GM21390 (cell line): ENCODE data around the gene SIL1.

Experiments used
- ATAC-seq: cut with Tn5 transposase; IDR thresholded peaks from one replicate; pipeline ENCODE4 v1.9.1; 2021; ENCODE audit not compliant: unreplicated experiment

SIL1 gene

DNA sequence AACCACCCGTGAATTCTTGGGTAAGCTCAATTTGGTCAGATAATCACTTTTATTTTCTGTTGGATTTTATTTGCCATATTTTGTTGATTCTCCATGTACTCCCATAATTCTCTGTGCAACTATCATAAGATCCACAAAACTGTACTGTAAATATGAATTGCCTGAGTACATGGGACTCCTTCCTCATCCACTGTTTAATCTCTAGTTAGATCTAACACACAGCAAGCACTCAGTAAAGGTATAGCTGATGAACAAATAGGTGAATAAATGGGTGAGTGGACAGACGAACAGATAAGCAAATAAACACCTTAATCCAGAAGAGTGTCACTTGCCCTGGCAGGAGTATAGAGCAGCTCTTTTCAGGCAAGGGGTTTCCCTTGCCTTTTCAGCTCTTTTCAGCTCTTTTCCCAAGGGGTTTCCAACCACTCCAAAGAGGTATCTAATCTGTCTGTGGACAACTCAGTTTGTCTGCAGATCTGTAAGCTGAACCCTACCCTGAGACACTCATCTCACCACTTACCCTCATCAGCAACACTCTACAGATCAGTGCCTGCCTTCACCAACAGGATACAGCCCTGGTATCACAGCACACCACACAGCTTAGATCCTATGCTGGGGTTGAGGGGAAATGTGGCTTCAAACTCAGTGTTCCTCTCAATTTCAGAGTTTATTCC, 51.2 kb downstream of the SIL1 start:
- ATAC-seq: peak; percentile 60

DNA sequence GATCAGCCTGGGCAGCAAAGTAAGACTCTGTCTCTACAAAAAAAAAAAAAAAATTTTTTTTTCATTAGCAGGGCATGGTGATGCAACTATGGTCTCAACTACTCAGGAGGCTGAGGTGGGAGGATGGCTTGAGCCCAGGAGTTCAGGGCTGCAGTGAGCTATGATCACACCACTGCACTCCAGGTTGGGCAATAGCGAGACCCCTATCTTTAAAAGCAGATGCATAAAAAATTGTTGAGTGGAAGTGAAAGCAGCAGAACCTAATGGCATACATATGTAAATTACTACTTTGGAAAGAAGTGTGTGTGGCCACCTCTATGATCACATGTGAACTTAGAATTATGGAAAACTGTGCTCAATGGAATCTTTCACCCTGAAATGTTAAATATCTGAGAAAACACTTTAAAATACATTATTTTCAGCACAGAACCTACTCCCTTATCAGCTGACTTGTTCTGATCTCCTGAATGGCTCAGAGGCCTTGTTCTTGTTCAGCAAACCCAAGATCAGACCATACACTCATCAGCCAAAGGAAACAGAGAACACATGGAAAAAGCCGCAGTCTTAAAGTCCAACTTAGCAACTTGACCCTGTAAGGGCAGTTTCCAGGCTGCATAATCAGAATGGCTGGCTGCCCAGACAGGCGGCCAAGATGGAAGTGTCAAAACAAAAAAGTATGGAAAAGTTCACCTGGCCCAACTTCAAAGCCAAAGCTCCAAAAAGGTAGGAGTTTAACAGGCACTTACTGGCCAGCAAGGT, 56.5 kb downstream of the SIL1 start:
- no peak for ATAC-seq

DNA sequence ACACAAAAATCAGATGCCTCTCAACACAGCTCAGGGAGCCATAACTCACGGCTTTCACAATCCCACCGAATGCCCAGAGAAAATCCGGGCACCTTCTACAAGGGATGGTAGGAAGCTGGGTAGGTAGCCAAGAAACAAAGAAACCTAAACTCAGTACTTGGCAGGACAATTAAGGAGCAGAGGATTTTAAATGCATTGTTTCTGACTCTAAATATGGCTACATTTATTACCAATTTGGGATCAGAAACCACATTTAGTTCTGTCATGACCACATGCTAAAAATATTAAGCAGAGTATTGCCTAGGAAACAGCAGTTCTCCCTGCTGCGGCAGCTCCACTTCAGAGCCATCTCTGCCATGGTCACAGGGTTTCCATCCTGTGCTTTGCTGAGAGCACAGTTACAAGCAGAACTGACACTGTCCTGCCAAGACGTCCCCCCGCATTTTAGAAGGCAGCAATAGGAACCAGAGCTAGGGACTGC, 57.5 kb downstream of the SIL1 start:
- no peak for ATAC-seq

DNA sequence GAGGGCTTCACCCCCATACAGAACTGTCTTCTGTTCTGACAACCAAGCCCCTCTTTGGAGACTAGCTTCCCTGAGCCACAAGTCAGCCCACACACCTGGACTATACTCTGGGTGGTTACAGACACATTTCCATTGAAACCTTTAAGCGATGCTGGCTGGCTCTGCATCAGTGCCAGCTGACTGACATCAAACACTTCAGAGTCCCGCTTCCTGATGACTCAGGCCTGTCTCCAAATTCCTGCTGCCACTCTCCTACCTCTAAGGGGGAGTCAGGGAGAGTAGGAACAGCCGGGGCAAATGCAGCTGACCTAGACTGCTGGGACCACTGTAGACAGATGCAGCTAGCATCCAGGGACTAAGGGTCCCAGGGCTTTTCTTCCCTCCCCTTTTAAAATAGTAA, 59.4 kb downstream of the SIL1 start:
- ATAC-seq: no peak

DNA sequence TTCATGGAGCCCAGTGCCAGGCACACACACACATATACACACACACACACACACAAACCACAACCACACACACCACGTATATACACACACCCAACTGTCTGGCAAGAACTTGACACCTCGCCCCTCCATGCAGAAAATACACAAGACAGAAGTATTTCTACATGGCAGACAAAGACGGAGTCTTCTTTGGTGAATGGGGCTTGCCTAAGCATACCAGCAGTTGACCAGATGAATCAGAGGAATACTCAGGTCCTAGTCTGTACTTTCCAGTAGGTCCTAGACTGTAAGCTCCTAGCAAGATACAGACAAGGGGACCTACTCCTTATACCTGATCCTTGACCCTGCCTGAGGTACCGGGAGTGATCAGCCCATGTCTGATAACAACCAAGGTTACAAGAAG, 60.1 kb downstream of the SIL1 start:
- no peak for ATAC-seq

DNA sequence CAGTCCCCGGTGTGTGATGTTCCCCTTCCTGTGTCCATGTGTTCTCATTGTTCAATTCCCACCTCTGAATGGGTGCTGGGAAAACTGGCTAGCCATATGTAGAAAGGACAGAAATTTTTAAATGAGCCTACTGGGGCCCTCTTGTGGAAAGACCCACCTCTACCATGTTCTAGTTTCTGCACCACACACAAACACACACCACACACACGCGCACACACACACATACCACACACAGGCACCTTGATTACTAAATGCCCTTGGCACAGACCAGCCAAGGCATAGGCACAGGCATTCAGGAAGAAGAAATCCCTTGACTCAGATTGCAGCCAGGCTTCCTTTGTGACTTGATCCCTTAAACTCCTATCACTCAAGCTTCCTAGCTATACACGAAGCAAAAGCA, 60.5 kb downstream of the SIL1 start:
- ATAC-seq: no peak

DNA sequence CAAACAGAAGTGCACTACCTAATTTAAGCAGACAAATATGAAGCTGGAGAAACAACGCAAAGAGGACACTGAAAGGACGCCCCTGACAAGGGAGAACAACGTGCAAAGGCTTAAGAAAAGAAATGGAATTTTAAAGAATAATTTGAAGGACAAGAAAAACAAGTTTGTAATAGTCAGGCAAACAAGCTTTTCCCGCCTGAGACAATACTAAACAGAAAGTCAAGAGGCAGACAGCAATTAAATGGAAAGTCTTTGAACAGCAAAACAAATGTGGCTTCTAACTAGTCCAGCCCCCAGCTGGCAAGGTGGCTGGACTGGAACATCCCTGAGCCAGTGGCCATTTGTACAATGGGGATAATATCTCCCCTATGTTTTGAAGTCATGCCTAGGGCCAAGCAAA, 63.3 kb downstream of the SIL1 start:
- ATAC-seq: no peak

DNA sequence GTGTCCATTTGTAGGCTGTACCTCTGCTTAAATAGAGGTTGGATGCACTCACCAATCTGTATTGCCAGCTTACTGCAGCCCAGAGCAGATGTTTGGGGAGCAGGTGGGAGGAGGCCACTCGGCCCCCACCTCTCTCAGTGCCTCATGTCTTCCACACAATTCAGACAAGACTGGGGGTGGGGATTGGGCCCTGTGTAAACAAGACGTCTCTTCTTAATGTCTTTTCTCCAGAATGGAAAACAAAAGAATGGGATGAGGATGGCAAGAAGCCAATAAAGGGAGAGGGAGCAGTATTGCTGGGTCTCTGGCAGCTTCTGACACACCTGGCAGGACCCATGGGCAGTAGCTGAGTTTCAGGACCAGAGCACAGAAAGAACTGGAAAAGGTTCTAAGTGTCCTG, 64.9 kb downstream of the SIL1 start:
- no peak for ATAC-seq

DNA sequence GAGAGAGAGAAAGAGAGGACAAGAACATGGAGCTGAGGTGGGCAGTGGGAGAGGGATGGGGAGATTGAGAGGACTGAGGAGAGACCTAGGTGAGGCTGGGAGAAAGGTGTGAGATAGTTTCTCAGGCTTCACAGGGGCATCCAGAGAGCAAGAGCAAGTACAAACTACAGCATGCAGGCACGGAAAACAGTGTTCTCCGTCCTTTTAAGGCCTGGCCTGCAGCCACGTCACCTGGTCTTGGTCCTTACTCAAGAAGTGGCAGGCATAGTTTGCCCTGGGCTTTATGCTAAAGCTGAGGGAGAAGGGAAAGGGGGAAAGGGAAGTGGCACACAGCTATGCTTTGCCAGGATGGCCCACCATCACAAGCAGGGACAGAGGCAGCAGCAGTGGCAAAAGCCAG, 65.7 kb downstream of the SIL1 start:
- ATAC-seq: no peak

DNA sequence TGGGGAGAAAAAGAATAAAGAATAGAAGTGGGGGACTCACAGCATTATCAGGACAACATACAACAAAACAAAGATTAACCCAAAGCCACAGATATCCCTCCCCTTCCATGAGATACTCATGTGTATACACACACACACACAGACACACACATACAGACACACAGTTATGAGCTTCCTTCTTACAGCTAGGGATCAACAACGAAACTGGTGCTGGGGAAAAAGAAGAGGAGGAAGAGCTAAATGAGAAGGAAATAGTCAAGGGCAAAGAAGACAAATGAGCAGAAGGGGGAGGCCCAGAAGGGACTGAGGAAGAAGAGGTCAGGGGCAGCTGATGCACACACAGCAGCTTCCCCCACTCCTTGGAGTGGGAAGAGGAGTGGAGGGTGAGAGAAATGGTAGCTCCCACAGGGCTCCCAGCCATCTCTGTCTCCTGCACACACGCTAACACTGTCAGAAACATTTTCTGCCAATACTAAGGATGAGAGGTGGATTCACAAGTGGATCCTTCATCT, 66.2 kb downstream of the SIL1 start:
- ATAC-seq: no peak

DNA sequence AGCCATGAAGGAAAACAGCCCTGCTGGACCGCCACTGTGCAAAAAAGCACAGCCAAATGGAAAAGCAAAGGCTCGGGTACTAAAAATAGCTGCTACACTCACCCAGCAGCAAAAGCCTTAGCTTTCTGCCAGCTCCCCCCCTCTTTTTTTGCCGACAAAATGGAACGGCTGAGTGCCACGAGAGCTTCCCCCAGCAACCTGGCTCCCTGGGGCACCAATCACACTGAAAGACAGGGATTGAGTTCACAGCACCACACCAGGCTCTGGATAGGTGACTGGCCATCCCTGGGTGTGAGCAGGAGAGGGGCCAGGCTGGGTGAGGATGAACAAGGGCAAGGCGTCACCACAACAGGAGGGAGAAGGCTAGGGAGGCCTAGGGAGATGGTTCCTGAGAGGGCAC, 66.7 kb downstream of the SIL1 start:
- ATAC-seq: no peak

DNA sequence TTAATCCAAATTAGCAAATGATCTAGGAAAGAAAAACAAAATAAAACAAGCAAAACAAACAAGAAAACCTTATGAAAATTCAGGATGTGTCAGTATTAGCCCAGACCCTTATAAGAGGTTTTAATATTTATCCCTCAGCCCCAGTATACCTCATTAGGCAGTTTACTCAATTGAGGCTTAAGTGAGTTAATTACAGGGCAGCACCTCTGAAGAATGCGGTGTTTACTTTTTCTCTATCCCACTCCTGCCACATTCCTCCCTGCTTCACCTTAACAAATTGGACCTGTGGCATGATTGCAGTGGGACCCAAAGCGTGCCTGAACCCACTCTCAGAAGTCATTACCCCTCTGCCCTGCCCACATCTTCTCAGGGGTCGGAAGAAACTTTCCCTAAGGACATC, 67.1 kb downstream of the SIL1 start:
- ATAC-seq: no peak

DNA sequence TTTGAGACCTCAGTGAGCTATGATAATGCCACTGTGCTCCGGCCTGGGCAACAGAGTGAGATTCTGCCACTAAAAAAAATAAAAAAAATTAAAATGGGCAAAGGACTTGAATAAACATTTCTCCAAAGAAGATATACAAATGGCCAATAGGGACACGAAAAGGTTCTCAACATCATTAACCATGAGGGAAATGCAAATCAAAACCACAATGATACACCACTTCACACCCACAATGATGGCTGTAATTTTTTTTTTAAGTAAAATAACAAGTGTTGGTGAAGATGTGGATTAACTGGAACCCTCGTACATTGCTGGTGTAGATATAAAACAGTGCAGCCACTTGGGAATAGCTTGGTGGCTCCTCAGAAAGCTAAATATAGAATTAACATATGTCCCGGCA, 68.0 kb downstream of the SIL1 start:
- no peak for ATAC-seq

DNA sequence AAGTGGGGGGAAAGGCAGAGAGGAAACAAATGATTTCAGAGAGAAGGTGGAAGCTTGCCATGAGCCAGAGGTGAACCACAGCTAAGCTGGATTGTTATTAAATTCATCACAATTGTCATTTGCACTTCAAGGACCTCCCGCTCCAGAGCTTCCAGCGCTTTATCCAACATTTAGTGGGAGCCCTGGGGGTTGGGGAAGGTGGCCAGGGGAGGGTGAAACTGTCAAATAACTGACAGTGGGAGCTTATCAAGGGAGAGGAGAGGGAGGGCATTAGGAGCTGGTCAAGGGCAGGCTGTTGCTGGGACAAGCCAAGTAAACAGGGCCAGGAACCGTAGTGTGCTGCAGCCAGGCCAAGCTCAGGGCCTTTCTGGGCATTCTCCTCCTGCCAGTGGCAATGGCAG, 71.5 kb downstream of the SIL1 start:
- no peak for ATAC-seq

DNA sequence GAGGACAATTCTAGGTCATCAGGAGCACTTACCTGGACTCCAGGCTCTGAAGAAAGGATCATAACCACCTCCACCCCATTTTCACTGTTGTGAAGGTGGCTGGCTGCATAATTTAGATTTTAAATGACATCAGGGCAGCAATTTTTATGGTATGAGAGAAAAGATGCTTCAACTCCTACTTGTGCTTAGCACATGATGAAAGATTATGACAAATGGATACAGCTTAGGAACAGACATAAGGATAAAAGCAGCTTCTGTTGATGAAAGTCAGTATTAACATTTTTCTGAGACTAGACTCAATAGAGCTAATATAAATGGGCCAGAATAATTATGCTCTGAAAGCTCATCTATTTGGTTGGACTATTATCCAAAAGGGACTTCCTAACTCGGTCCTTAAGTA, 72.2 kb downstream of the SIL1 start:
- ATAC-seq: no peak

DNA sequence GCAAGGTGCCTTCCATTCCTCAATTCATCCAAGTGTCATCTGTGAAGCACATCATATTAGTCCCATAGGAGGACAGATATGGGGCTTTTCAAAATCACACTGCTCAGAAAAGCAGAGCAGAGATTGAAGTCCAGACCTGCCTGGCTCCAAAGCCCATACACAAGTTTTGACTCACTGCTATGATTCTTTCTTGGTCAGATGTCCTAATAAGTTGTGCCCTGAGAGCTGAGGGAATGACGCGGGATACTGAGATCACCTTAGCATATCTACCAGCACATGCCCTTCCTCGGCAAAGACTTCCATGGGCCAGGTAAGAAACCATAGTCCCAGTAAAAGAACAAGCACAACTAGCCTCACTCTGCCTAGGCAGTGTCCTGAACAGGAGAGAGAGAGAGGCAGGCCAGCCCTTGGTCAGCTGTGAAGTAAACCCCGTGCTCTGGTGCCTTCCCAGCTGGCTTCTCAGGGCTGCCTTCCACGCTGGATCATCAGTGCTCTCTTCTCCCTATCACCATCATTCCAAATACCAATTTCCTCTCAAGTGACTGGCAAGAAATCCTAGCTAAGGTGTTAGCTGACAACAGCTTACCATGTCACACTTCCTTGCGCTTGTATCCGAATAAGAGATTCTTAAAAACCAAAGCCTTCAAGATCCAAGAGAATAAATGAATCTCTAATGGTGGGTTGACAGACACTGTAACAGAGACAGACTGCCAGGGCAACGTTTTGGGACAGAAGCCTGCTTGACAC, 73.2 kb downstream of the SIL1 start:
- no peak for ATAC-seq

DNA sequence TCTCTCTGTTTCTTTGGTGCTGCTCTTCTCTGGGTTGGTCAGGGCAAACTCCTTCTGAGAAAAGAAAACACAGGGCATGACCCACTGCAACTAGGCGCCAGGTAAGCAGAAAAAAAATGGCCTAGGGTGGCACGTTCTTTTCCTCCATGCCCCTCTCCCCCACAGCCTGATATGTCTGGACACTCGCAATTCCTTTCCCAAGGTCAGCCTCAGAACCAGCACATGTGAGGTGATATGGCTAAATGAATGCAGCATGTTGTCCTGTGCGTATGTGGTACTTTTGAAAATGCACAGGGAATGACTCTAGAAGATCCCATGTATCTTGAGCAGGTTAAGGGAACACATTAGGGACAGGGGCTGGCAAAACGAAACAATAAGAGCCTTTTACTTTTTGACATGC, 77.0 kb downstream of the SIL1 start:
- ATAC-seq: no peak

DNA sequence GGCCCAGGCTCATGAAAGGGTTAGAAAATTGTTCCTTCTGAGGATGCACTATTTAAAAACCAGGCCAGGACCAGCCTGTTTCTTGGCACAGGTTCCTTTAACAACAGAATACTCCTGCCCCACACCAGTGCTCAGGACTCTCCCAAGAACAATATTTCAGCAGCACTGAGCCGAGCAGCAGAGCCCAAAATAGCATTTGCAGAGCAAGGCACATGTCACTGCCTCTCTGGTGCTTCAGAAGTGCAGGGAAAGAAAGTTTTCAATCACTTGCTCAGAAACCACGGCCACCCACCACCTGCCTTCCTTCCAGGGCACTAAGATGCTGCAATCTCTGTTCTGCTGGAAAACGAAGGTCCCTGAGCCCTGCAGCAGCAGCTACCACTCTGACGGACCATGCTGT, 77.6 kb downstream of the SIL1 start:
- no peak for ATAC-seq

DNA sequence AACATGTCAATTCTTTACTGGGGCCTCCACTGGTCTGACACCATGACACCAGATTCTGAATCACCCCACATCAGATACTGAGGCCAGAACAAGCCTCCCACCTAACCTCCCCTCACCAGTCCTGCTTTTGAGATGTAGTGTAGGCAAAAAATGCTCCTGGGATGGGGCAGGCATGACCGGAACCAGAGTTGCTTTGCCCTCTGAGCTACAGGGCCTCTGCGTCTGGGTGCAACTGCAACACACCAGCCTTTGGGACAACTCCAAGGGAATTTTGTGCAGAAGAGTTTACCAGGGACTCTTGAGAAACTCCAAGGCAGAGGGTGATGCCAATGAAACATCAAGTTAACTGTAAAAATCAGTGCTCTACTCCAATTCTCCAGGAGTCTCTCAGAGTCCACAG, 79.4 kb downstream of the SIL1 start:
- no peak for ATAC-seq

DNA sequence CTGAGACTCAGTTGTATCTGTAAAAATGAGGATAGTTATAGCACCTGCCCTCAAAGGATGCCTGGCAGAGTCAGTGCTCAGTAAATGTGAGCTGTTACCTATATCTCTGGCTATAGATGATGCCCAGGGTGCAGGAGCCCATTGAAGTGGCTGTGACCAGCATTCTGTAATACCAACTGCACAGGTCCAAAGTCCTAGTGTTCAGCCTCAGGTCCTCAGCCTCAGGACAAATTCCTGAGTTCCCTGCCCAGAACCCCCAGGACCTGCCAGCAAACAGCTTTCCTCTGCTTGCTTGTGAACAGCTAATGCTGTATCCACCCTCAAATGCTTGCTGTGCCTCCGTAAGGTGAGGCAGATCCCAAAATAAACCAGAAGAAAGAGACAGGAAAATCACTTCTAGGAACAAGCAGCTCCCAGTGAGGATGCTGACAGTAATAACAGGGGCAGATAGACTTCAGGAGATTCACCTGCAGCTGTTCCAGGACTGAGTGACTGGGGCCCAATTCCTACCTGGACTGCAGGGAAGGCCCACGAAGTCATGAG, 80.8 kb downstream of the SIL1 start:
- ATAC-seq: no peak

DNA sequence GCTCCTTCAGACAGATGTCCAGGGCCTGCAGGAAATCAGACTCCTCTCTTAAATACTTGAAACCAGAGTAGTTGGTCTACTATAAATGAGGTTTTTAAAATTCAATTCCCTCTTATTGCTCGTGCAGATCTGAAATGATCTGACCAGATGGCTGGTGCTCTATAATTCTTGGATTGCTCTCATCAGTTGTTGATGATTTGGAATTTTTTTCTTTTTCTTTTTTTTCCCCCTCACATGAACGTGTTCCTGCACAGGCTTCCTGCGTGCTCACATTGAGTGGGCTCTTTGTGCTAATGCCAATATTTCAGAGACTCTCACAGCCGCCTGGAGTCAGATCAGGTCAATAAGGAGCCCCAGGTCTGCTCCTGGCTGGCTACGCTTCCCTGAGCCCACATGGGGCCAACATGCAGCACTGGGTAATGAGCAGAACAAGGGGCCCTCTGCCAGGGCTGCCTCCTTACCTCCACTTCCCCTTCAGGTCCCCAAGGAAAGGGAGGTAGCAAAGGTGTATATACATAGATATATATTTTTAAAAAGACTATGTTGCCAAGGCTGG, 82.0 kb downstream of the SIL1 start:
- ATAC-seq: no peak
